Middle frontal gyrus (tissue), 1 donor: ENCODE data around the gene CASZ1.

Experiments used
- DNase-seq: peaks from one replicate; pipeline ENCODE4 v3.0.0-alpha.2; 2015; ENCODE audit warnings: low spot score; ENCODE audit errors: extremely low spot score

Gene CASZ1

GRCh38 chr1:10774615-10775310 is 21.7 kb downstream of the CASZ1 start:
- no peak for DNase-seq

GRCh38 chr1:10773851-10774614 is 22.4 kb downstream of the CASZ1 start:
- no peak for DNase-seq

GRCh38 chr1:10773376-10773775 is 23.1 kb downstream of the CASZ1 start:
- no peak for DNase-seq

GRCh38 chr1:10772711-10773110 is 23.7 kb downstream of the CASZ1 start:
- no peak for DNase-seq

- no peak for DNase-seq
These were observed 24.7 kb downstream of the CASZ1 start for GRCh38 chr1:10771789-10772188.

- no peak for DNase-seq
These were observed 27.9 kb downstream of the CASZ1 start for GRCh38 chr1:10768552-10768951.

GRCh38 chr1:10767282-10767681 is 29.2 kb downstream of the CASZ1 start:
- no peak for DNase-seq

- DNase-seq = no peak
These were observed 30.5 kb downstream of the CASZ1 start for GRCh38 chr1:10765734-10766478.

GRCh38 chr1:10765304-10765703 is 31.1 kb downstream of the CASZ1 start:
- no peak for DNase-seq

GRCh38 chr1:10764296-10764798 is 32.1 kb downstream of the CASZ1 start:
- DNase-seq = no peak

GRCh38 chr1:10762875-10763274 is 33.6 kb downstream of the CASZ1 start:
- DNase-seq = no peak

- no peak for DNase-seq
These were observed 34.3 kb downstream of the CASZ1 start for GRCh38 chr1:10762153-10762523.

- DNase-seq = no peak
These were observed 34.8 kb downstream of the CASZ1 start for GRCh38 chr1:10761503-10762152.

- DNase-seq = no peak
These were observed 35.6 kb downstream of the CASZ1 start for GRCh38 chr1:10760566-10761502.

GRCh38 chr1:10759413-10760200 is 36.8 kb downstream of the CASZ1 start:
- no peak for DNase-seq

- no peak for DNase-seq
These were observed 39.6 kb downstream of the CASZ1 start for GRCh38 chr1:10756842-10757241.

GRCh38 chr1:10755970-10756521 is 40.4 kb downstream of the CASZ1 start:
- no peak for DNase-seq

- no peak for DNase-seq
These were observed 41.7 kb downstream of the CASZ1 start for GRCh38 chr1:10754568-10755329.

GRCh38 chr1:10753299-10753698 is 43.1 kb downstream of the CASZ1 start:
- no peak for DNase-seq
